Fibroblast of skin of left biceps (primary cell): ENCODE measurements around the gene RIMKLB.
"Not testable (repeated sequence)": the region's sequence is repeated elsewhere in the genome, so short reads cannot be mapped to it uniquely, and the experiment has no call there.

Experiments used
- DNase-seq, 2 experiments: peaks; one replicate each; pipeline ENCODE4 v3.0.0-alpha.2; 2013; ENCODE audit warnings: low read depth in 2 of 2

Gene RIMKLB

DNA sequence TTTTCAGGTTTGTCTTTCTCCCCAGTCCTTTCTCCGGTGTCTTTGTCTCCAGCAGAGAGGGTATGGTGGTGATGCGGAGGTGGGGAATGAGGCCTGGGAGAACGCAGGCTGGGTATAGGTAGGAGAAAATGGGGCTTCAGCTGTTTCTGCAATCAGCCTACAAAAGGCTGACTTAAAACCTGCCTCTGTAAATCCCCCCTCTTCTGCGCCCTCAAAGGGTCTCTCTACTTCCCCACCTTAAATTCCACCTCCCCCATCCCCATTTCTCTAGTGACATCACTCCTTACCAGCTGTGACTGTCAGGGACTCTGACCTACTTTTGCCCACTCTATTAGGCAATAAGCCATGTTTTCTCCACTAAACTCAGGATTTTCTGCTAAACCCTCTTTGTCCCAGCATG is 8.1 kb upstream of the RIMKLB start:
- no peak for DNase-seq

DNA sequence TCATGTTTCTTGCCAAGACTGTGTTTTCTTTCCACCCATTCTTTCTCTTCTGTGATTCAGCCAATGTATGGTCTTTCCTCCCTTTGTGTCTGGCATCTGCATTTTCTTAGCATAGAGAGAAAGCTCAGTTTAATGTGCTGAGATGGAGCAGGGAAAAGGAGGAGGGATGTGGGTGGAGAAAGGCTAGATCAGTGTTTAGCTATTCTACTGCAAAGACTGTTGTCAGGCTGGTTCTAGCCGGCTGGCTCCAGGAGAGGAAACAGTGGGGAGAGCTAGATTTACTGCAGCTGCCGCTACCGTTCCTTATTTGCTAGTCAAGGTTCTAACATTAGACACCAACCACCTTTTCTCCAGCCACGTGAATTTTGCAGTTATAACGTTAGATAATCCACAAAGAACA is 5.2 kb upstream of the RIMKLB start:
- DNase-seq, result peak in 1 of 2 experiments; percentile 41

DNA sequence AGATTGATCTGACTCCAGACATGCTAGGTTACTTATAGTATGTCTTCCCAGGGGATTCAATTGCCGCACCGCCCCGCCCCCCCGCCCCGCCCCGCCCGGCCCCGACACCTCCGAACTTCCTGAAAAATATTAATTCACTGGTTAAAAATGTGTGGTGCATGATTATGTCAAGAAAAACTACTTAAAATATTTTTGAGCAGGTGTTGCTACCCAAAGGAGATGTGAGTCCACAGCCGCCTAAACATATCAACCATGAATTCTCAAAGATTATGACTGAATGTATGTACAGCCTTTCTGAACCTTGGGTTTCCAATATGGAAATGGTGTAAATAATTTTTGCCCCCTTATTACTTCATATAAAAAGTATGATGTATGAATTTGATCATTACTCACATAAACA is 2.7 kb upstream of the RIMKLB start:
- DNase-seq, result no peak

DNA sequence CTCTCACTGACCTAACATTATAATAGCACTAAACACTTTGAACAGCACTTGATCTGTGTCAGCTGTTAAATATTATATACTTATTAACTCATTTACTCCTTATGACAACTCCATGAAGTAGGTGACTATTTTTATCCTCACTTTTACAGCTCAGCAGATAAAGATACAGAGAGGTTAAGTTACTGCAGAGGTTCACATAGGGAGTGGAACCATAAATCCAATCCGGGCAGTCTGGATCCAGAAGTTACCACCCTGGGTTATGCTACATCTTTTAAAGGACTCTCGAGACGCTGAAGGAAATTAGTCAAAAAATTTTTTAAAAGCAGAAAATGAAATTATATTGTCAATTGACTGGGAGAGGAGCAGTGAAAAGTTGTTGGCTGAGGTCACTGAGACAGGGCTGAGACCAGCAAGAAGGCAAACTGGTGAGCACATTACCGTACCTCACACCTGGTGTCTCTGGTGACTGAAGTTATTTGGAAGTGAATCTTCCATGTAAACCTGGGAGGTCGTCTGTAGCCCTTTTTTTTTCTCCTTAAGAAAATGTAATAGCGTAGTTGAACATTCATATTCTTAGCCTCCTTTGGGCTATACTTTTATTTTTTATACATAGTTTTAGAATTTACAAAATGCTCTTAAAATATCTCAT is 1.2 kb upstream of the RIMKLB start:
- DNase-seq, result no peak

DNA sequence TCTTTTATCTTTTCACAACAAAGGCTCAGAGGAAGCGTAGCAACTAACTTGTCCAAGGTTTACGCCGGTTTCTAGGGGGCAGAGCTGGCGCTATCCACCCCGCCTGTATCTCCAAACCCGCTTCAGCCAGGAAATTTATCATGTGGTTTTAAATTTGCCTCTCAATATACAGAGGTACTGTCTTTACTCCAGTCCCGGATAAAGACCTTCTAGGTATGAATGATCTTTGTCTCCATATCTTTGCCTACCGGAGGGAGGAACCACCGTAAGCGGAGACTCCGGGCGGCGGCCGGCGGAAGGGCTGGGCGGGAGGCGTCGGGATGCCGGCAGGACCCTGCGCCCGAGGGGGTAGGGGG is 693 bp upstream of the RIMKLB start:
- no peak for DNase-seq

DNA sequence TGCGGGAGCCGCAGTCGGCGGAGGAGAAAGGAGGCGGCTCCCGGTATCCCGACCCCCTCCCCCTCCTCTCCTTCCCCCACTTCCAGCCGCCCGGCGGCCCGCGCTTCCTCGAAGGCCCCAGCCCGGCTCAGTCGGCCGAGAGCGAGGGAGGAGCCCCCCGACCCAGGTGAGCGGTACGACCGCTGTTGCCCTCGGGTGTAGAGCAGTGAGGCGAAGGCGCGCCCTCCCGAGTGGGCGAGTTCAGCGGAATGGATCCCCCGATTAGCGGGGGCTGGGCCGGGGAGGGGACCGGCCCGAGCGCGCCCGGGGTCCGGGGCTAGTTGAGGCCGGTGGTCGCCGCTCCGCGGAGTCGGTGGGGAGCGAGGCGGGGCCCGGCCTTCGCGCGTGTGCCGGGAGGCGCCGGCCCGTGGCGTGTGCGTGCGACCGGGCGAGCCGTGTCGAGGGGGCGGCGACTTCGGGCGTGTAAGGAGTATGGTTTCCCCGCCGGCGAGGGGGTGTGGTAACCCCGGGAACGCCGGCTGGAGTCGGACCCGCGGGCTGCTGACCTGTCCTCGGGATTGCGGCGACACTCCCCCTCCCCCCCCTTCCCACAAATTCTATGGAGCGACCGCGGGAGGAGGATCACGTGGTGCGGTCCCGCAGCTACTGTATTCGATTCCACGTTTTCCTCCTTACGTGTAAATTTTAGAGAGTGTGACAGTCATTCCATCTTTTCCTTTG is 501 bp downstream of the RIMKLB start:
- no peak for DNase-seq

DNA sequence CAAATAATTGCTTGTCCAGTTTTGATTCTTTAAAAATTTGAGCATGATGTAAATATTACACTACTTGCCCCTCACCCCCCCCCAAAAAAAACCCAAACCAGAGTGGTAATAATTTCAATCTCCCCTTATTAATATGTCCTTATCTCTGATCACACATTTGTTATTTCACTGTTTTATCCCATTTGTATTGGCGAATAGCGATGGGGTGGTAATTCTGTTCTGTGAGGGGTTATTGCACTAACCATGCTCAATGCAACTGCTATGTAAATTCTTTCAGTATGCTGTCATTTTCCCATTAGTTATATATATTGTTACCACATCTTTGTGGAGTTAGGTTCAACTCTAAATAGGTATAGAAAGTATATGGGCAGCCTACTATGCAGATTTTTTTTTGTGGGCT is 1.1 kb downstream of the RIMKLB start:
- DNase-seq, result no peak

DNA sequence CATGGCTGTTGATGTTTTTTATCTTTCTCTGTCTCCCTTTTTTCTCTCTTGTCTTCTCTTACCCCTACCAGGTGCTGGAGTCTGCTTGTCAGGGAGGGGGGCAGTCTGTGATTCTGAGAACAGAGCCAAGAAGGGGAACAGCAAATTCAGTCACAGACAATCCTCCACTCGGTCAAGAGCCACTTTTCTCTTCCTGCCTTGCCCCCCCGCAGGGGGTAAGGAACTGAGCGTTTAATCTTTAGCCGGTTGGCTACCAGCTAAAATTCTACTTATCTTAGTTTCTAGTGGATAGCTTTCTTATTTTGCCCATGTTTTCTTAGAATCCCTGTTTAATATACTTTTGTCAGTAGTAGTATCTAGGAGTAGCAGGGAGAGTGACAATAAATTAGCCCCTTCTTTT is 1.9 kb downstream of the RIMKLB start:
- DNase-seq, result no peak

DNA sequence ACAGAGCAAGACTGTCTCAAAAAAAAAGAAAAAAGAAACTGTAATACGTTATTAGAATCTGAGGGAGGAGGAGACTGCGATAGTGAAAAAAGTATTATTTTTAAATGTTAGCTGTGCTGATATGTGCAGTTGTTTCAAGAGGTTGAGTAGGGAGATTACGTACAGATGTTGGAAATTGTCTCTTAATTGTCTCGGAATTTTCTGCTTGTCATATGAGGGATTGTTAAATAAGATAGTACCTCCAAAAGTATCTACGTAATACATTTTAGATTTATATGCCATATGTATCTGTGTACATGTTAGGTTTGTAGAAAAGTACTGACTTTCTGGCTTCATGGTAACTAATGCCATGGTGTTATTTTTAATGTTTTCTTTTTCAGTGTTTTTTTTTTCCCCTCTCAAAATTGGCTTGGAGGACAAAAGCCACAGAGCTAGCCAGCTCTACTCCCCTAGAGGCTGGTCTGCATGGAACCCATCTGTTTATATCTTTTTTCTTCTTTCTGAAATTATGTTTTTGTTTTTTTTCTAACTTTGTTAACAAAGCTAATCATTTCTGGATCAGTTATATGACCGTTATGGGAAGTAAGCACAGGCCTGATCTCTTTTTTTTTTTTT is 3.4 kb downstream of the RIMKLB start:
- no peak for DNase-seq

DNA sequence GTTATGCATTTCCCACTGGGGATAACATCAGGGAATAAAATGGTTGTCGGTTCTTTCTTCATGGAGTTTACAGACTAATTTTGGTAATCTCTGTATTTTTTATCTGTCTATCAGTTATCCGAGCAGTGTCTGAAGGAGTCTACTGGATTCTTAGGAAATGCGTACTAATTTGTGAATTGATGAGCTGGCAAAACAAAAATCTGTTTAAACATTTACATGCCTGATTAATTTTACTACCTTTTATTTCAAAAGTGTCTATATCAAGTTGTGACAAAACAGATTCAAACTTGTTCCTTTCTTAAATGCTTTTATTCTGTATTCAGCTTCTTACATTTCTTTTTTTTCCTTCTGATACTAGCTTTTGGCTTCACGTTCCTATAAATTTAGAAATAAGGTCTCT is 4.4 kb downstream of the RIMKLB start:
- DNase-seq, result no peak

DNA sequence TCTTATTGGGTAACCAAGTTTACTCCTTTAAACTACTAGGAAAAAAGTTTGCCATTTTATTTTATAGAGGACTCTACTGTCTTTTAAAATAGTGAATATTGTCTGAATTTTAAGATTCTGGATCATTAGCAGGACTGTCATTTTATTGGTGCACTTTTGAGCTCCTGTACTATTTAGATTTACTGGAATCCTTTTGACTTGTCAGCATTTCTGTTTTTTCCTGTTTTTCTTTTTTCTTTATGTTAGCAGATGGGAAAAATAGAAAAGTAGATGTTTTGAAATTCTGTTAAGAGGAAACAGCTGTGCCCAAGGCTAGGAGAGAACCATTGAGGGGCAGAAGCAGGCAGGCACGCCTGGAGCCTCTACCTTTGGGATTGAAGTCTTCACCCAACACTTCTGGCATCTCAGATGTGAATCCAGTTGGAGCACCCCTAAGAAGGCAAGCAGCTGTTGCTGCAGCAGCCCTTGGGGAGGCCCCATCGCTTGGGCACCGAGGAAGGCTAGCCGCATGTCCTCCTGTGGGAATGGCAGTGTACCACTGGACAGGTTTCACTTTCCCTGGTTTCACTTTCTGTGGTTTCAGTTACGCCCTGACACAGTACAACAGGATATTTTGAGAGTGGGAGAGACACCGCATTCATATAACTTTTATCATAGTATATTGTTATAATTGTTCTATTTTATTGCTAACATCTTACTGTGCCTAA is 11.5 kb downstream of the RIMKLB start:
- DNase-seq, result no peak

DNA sequence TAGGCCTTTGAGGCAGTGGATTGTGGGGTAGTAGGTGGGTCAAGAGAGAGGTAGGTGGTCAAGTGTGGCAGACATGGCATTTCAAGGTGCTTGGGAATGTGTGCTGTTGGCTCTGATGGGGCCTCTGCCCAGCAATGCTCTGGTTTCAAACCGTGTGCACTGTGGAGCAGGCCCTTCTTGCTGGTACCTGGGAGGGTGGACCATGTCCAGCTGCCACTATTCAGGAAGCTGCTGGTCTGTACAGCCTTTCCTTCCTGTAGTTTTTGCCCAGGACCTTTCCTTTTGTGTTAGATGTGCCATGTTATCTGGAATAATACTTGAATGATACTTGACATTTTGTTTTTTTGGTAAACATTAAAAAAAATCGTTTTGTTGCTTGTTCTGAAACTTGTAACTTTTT is 14.8 kb downstream of the RIMKLB start:
- DNase-seq, result no peak

DNA sequence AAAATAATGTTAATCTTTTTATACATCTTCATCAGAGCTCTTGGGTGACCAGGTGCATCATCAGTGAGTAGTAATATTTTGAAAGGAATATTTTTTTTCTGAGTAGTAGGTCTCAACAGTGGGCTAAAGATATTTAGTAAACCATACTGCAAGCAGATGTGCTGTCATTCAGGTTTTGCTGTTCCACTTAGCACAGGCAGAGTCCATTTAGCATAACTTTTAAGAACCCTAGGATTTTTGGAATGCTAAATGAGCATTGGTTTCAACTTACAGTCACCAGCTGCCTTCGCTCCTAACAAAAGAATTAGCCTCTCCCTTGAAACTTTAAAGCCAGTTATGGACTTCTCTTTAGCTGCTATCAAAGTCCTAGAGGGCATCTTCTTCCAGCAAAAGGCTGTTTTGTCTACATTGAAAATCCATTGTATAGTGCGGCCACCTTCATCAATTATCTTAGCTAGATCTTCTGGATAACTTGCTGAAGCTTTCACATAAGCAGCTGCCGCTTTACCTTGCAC is 24.6 kb downstream of the RIMKLB start:
- DNase-seq, result no peak

DNA sequence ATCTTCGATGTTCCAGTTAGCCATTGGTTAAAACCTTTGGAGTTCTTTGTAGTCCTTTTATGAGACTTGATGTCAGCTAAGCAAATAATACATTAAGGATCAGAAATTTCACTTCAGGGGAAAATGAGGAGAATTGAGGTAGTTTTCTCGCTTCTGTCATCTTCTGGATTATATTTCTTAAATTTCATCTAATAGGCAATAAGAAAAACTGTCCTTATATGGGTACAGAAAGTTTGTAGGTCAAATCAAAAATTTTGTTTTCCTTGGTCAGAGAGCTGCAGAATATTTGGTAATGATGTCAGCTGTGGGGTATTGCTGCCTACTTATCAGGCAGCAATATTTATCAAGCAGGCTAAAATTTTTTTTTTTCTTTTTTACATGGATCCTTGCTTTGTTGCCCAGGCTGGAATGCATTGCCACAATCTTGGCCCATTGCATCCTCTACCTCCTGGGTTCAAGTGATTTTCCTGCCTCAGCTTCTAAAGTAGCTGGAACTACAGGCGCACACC is 37.1 kb downstream of the RIMKLB start:
- DNase-seq, result no peak

DNA sequence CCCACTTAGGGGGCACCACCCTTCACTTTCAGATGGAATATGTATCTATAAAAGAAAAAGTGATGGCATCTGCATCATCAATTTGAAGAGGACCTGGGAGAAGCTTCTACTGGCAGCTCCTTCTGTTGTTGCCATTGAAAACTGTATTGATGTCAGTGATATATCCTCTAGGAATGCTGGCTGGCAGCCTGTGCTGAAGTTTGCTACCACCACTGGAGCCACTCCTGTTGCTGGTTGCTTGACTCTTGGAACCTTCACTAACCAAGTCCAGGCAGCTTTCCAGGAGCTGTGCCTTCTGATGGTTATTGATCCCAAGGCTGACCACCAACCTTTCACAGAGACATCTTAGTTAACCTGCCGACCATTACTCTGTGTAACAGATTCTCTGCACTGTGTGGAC is 44.7 kb downstream of the RIMKLB start:
- peak; percentile 10 to 18 for DNase-seq

DNA sequence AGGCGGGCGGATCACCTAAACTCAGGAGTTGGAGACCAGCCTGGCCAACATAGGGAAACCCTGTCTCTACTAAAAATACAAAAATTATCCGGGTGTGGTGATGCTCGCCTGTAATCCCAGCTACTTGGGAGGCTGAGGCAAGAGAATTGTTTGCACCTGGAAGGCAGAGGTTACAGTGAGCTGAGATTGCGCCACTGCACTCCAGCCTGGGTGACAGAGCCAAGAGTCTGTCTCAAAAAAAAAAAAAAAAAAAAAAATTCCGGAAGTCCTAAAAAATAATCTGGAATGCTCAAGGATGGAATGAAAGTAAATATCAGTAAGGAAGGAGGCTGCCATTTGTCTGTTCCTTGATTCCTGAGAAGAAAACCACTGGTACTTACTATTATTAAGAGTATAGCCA is 45.3 kb downstream of the RIMKLB start:
- DNase-seq, result not testable (repeated sequence)

DNA sequence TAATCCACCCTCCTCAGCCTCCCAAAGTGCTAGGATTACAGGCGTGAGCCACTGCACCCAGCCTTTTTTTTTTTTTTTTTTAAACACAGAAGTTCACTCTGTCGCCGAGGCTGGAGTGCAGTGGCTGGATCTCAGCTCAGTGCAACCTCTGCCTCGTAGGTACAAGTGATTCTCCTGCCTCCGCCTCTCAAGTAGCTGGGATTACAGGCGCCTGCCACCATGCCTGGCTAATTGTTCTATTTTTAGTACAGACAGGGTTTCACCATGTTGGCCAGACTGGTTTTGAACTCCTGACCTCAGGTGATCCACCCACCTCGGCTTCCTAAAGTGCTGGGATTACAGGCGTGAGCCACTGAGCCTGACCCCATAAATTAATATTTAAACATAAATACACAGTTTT is 47.8 kb downstream of the RIMKLB start:
- not testable (repeated sequence) for DNase-seq

DNA sequence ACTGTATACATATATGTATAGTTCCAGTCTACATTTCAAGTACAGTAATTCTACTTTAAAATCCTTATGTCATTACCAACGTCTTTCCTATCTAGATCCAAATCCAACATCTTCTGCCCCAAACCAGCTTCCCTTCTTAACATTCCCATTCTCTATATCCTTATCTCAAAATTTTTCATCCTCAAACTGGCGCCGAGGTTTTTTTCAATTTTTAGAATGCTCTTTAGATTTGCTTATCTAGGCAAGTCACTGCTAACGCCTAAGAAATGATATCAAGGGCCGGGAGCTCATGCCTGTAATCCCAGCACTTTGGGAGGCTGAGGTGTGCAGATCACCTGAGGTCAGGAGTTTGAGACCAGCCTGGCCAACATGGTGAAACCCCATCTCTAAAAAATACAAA is 48.3 kb downstream of the RIMKLB start:
- DNase-seq, result no peak

DNA sequence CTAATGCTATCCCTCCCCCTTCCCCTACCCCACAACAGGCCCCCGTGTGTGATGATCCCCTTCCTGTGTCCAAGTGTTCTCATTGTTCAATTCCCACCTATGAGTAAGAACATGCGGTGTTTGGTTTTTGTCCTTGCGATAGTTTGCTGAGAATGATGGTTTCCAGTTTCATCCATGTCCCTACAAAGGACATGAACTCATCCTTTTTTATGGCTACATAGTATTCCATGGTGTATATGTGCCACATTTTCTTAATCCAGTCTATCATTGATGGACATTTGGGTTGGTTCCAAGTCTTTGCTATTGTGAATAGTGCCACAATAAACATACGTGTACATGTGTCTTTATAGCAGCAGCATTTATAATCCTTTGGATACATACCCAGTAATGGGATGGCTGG is 62.3 kb downstream of the RIMKLB start:
- not testable (repeated sequence) for DNase-seq

DNA sequence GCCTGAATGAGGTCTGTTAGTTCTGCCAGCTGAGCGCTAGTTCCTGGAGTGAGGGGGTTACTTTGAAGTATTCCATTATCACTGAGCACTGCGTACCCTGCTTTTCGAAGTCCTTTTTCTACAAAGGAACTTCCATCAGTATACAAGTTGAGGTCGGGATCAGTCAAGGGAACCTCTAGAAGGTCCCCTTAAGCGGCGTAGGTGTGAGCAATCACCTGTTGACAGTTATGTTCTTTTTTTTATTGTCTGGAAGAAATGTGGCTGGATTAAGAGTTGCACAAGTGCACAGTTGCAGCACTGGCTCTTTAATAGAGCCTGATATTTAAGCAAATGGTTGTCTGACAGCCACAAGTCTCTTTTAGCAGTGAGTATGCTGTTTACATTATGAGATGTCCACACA is 64.9 kb downstream of the RIMKLB start:
- not testable (repeated sequence) for DNase-seq

DNA sequence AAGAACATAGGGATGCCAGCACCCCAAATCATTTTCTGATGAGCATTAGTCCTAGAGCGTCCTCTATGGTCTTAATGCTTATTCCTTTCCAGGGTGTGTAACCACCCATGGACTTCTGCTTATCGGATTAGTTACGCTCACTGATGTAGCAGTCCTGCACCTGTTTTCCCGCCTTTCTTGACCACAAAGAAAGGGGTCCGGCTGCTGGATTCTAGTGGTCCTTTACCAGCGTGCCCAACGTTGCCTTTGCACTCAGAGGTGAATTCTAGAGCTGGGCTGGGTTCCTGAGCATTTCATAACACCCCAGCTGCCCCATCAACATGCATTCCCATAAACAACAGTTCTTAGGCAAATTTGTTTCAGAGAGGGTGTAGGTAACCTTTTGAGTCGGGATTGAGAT is 68.3 kb downstream of the RIMKLB start:
- not testable (repeated sequence) for DNase-seq

DNA sequence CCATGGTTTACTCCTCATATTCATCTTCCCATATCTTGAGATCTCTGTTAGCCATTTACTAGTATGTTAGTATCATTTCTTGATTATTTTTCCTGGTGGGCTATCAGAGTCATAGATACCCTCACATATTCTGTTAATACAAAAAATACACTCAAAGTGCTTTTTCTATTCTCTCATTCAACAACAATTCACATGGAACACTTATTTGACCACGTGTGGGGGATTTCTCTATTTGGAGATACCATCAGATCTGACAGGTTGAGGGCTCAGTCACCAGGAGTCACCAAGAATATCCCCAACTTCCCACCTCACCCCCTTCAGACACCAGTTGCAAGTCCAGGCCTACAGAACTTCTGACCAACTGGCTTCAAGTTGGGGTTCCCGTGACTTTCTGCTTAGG is 72.7 kb downstream of the RIMKLB start:
- no peak for DNase-seq
